HFF-Myc (cell line): ENCODE results near the gene PMM1.

ENCODE experiments used
- DNase-seq: peaks from one replicate; pipeline ENCODE4 v3.0.0-alpha.2; 2011; ENCODE audit warnings: low read depth; ENCODE audit errors: extremely low read depth
- H3K4me3 ChIP-seq: replicated peaks from 2 replicates; pipeline ENCODE4 v1.5.1; 2011; ENCODE audit warnings: low read depth, mild to moderate bottlenecking, control low read depth, low read length
- TF ChIP-seq, protein P1 (sequence below): IDR thresholded peaks from 2 replicates; pipeline ENCODE4 v1.5.1; 2012; ENCODE audit warnings: mild to moderate bottlenecking, low read depth, low read length, control low read depth; ENCODE audit errors: missing control alignments

Gene PMM1

GRCh38 chr22:41532908-41533825 is 56.5 kb downstream of the PMM1 start:
- H3K4me3 ChIP-seq, result no peak overlapping the region
- no peak for DNase-seq
- TF ChIP-seq, protein P1, sequence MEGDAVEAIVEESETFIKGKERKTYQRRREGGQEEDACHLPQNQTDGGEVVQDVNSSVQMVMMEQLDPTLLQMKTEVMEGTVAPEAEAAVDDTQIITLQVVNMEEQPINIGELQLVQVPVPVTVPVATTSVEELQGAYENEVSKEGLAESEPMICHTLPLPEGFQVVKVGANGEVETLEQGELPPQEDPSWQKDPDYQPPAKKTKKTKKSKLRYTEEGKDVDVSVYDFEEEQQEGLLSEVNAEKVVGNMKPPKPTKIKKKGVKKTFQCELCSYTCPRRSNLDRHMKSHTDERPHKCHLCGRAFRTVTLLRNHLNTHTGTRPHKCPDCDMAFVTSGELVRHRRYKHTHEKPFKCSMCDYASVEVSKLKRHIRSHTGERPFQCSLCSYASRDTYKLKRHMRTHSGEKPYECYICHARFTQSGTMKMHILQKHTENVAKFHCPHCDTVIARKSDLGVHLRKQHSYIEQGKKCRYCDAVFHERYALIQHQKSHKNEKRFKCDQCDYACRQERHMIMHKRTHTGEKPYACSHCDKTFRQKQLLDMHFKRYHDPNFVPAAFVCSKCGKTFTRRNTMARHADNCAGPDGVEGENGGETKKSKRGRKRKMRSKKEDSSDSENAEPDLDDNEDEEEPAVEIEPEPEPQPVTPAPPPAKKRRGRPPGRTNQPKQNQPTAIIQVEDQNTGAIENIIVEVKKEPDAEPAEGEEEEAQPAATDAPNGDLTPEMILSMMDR, result peak; percentile 88

DNA sequence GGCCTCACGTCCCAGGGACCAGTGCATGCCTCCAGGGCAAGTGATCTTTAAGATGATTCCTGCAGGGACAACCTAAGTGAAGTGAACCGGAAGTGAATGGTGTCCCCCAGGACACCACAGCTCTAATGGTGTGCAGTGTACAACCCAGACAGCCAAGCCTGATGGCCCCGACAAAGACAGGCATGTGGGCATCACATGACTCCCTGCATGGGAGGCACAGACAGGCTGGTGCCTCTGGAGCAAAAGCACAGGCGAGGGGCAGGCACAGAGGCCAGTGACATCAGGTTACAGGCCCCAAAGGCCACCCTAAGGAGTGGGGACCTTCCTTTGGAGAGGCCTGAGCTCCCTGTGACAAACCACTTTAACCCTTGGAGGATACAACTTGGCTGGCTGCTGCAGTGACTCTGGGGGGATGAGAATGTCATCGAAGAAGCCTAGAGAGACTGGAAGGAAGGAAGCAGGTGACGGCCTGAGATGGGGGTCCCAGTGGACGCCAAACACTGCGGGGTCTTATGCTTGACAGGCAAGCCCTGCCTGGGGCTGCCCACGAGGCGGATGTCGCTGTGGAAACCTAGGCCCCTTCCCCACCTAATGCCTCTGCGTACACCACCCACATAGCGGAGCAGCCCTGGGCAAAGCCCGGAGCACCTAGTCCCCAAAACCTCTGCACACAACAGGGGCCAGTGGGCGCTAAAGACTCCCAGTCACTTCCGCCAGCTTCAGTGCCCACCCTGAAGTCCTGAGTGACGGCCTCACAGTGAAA is 57.7 kb downstream of the PMM1 start:
- H3K4me3 ChIP-seq, result no peak overlapping the region
- DNase-seq, result no peak
- TF ChIP-seq, protein P1, result no peak

DNA sequence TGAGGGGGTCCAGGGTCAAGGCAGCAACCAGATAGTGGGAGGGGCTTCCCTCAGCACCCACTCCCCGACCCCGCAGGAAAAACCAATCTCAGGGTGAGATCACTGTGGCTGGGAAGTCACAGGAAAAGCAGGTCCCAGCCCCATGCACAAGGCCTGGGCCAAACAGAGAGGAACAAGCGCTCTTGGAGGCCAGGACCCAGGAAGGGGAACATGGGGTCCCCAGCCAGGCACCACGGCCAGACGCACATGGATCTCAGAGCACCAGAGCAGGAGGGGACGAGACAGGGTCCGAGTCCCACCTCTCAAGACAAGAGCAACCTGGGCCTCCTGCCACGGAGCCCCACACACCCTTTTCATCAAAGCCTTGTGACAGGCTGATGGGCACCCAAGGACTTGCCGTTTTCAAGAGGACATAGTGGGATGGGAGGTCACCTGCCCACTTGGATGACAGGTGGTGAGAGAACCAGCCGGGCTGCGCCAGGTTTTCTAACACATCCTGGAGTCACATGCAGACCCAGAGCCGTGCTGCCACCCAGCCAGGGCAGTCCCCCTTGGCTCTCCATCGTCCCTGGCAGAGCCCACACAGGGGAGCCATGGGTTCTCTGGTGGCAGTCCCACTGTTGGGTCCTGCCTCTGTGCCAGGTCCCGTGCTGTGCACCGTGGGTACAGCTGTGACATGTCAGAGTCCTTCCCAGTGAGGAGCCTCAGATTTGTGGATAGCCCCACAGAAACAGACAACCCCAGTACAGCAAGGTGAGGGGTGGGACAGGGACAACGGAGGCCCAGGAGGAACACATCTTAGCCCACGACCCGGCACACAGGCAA is 58.5 kb downstream of the PMM1 start:
- DNase-seq, result no peak

GRCh38 chr22:41528938-41529561 is 60.6 kb downstream of the PMM1 start:
- DNase-seq, result no peak
- H3K4me3 ChIP-seq, result no peak overlapping the region
- TF ChIP-seq, protein P1, result no peak

More for the DNA sequence above, 58.5 kb downstream of the PMM1 start:
- TF ChIP-seq, protein P1, result no peak
- no peak overlapping the region for H3K4me3 ChIP-seq

DNA sequence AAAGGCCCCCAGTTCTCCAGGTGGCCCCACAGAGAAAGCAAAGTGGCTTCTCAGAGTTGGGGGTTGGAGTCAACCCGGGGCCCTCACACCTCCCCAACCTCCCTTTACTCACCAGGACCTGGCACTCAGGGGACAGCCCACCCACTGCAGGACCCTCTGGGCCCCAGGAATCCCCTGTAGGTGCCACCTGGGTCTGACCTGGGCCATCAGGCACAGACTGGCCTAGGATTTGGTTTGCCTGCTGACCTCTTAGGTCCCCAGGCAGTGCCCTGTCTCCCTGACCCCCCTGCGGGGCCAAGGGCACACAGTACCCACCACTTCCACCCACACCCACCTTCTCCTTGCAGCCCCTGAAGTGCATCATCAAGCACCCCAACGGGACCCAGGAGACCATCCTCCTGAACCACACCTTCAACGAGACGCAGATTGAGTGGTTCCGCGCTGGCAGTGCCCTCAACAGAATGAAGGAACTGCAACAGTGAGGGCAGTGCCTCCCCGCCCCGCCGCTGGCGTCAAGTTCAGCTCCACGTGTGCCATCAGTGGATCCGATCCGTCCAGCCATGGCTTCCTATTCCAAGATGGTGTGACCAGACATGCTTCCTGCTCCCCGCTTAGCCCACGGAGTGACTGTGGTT is 61.4 kb downstream of the PMM1 start:
- H3K4me3 ChIP-seq, result no peak overlapping the region
- TF ChIP-seq, protein P1, result no peak
- DNase-seq, result no peak
